ENCODE data around the gene INPPL1.

GRCh38 chr11:72234514-72234830 is 9.9 kb downstream of the INPPL1 start:
- TF ChIP-seq CTCF (IDR thresholded peaks at IDR 0.05 in 8 of 11, conservative IDR thresholded peaks at IDR 0.05 in 3 of 11) (no peak), POLR2A (IDR thresholded peaks at IDR 0.05) (no peak)
